Vagina (tissue), 2 donors: ENCODE measurements around the gene SCN8A.

ENCODE experiments used
- CTCF ChIP-seq, 3 experiments: fragments of 450-650 bp in 2 of 3; fragments of 200-600 bp in 1 of 3; sonication (generic) in 1 of 3; IDR thresholded peaks; one replicate each; pipeline ENCODE4 v1.5.1; 2017 to 2019; ENCODE audit warnings: antibody characterized with exemption in 3 of 3, mild to moderate bottlenecking in 2 of 3, moderate library complexity in 2 of 3
- POLR2AphosphoS5 ChIP-seq, 2 donors: sonication (generic); formaldehyde crosslinking; IDR thresholded peaks; one replicate each; pipeline ENCODE4 v1.9.0; 2017; ENCODE audit warnings: antibody characterized with exemption in 2 of 2, mild to moderate bottlenecking in 2 of 2, low read depth in 1 of 2; ENCODE audit not compliant: insufficient read depth in 1 of 2

GRCh38 chr12:51630256-51630880 lies 39.3 kb downstream of the SCN8A start:
- no peak for TF ChIP-seq CTCF (IDR thresholded peaks at IDR 0.05)
- TF ChIP-seq POLR2AphosphoS5 (IDR thresholded peaks at IDR 0.05; ENCODE audit: insufficient read depth in 1 of 2, low read depth in 1 of 2), result no peak
